ENCODE measurements around the gene VPS13D.

GRCh38 chr1:12436817-12437599 is 207.2 kb downstream of the VPS13D start:
- TF ChIP-seq CTCF (IDR thresholded peaks at IDR 0.05; ENCODE audit: low read length) (no peak), EZH2 (IDR thresholded peaks at IDR 0.05; ENCODE audit: borderline replicate concordance, low read length) (no peak)
